ENCODE results near the gene LMNTD1.
"Not testable (repeated sequence)": the region's sequence is repeated elsewhere in the genome, so short reads cannot be mapped to it uniquely, and the experiment has no call there.

LMNTD1 gene

GRCh38 chr12:25434515-25434914 is 118.6 kb downstream of the LMNTD1 start:
- no peaks in the 10 kb centered on the region for H3K27me3 ChIP-seq (ENCODE audit: insufficient read depth, low read depth, severe bottlenecking)
- TF ChIP-seq CTCF (IDR thresholded peaks at IDR 0.05; ENCODE audit: low read depth, low read length) = no peak
- no peaks in the 10 kb centered on the region for H3K9me3 ChIP-seq (ENCODE audit: severe bottlenecking)
- H3K27ac ChIP-seq = no peak overlapping the region
- no peak overlapping the region for H3K4me3 ChIP-seq (ENCODE audit: low read depth, low read length)
- H3K36me3 ChIP-seq = no peaks in the 10 kb centered on the region
- no peak for DNase-seq

GRCh38 chr12:25433581-25434325 is 119.3 kb downstream of the LMNTD1 start:
- DNase-seq = no peak
- H3K4me3 ChIP-seq (ENCODE audit: low read depth, low read length) = no peak overlapping the region
- H3K9me3 ChIP-seq (ENCODE audit: severe bottlenecking) = no peaks in the 10 kb centered on the region
- no peak for TF ChIP-seq CTCF (IDR thresholded peaks at IDR 0.05; ENCODE audit: low read depth, low read length)
- no peaks in the 10 kb centered on the region for H3K36me3 ChIP-seq
- H3K27ac ChIP-seq = no peak overlapping the region
- no peaks in the 10 kb centered on the region for H3K27me3 ChIP-seq (ENCODE audit: insufficient read depth, low read depth, severe bottlenecking)

- no peak overlapping the region for H3K27ac ChIP-seq
- no peaks in the 10 kb centered on the region for H3K36me3 ChIP-seq
- no peak for DNase-seq
- H3K4me3 ChIP-seq (ENCODE audit: low read depth, low read length) = no peak overlapping the region
- TF ChIP-seq CTCF (IDR thresholded peaks at IDR 0.05; ENCODE audit: low read depth, low read length) = no peak
- H3K27me3 ChIP-seq (ENCODE audit: insufficient read depth, low read depth, severe bottlenecking) = no peaks in the 10 kb centered on the region
- H3K9me3 ChIP-seq (ENCODE audit: severe bottlenecking) = no peaks in the 10 kb centered on the region
Observed at GRCh38 chr12:25433024-25433423, 120.1 kb downstream of the LMNTD1 start.

- H3K36me3 ChIP-seq = no peaks in the 10 kb centered on the region
- no peak for TF ChIP-seq CTCF (IDR thresholded peaks at IDR 0.05; ENCODE audit: low read depth, low read length)
- no peak overlapping the region for H3K4me3 ChIP-seq (ENCODE audit: low read depth, low read length)
- no peak for DNase-seq
- no peaks in the 10 kb centered on the region for H3K27me3 ChIP-seq (ENCODE audit: insufficient read depth, low read depth, severe bottlenecking)
- no peaks in the 10 kb centered on the region for H3K9me3 ChIP-seq (ENCODE audit: severe bottlenecking)
- no peak overlapping the region for H3K27ac ChIP-seq
Observed at GRCh38 chr12:25427337-25428249, 125.5 kb downstream of the LMNTD1 start.

GRCh38 chr12:25426821-25427220 is 126.3 kb downstream of the LMNTD1 start:
- not testable (repeated sequence) for H3K27me3 ChIP-seq (ENCODE audit: insufficient read depth, low read depth, severe bottlenecking); DNase-seq; H3K36me3 ChIP-seq; H3K4me3 ChIP-seq (ENCODE audit: low read depth, low read length); H3K27ac ChIP-seq; H3K9me3 ChIP-seq (ENCODE audit: severe bottlenecking)

Measured in WERI-Rb-1 (cell line).